Measurements from ENCODE around the gene RFWD3. TPM values are rescaled to one million over a fixed set of nuclear protein-coding genes. Genes with fewer than 3 reads are reported as not detected.
A peak's percentile ranks its signal among the peaks of the same experiment; 100 is the strongest.

Gene RFWD3, protein sequence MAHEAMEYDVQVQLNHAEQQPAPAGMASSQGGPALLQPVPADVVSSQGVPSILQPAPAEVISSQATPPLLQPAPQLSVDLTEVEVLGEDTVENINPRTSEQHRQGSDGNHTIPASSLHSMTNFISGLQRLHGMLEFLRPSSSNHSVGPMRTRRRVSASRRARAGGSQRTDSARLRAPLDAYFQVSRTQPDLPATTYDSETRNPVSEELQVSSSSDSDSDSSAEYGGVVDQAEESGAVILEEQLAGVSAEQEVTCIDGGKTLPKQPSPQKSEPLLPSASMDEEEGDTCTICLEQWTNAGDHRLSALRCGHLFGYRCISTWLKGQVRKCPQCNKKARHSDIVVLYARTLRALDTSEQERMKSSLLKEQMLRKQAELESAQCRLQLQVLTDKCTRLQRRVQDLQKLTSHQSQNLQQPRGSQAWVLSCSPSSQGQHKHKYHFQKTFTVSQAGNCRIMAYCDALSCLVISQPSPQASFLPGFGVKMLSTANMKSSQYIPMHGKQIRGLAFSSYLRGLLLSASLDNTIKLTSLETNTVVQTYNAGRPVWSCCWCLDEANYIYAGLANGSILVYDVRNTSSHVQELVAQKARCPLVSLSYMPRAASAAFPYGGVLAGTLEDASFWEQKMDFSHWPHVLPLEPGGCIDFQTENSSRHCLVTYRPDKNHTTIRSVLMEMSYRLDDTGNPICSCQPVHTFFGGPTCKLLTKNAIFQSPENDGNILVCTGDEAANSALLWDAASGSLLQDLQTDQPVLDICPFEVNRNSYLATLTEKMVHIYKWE
- 10 to 100 TPM in 1 of 10 donors, 1 to 10 TPM in 9; 4.6 to 10.2 (median 6.0) TPM for total RNA-seq
- polyA plus RNA-seq = 1 to 10 TPM; 1.8 to 2.6 TPM
- long read RNA-seq, donor 1, full-length matches to known transcripts = 3 of 6 reads
- long read RNA-seq, donor 1, partial matches to known transcripts = 1 of 6 reads
- long read RNA-seq, donor 1, other reads (novel, unspliced or antisense) = 2 of 6 reads
- long read RNA-seq, donor 2, partial matches to known transcripts = 2 of 4 reads
- long read RNA-seq, donor 2, other reads (novel, unspliced or antisense) = 2 of 4 reads
- long read RNA-seq, donor 3 = 0 reads

DNA sequence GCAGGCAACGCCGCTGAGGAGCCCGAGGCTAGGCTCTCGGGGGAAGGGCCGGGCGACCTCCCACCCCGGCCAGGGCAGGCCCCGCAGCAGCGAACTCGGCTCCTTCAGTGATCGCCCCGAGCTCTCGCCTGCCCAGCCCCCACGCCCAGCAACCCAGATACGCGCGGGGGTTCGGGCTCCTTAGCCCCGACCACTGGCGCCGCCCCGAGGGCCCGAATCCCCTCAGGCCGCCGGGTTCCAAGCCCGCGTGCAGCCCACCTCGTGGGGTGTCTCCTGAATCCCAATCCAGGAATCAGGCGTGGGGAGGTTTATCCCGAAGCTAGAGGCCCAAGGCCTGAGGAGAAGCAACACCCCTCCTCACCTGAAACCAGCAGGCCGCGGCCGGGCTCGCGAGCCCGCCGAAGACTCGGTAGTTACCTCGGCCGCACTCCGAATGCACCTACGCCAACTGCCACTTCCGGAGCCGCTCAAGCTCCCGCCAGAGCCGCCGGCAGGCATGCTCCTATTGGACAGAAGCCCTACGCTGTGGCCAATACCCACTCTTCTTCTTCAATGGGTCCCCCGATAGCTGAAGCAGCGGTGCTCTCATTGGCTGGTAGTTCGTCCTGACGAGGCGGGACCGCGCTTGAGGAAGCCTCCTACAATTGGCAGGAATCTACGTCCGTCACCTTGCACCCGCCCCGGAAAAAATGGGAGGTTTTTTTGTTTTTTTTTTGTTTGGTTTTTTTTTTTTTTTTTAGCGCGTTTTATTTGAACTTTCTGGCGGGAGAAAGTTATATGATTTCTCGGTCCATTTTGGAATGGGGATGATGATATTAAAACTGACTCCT, at the start of gene RFWD3:
Gene RFWD3 (minus strand): TSS at position 453 of the 830 bp plus-strand sequence. CDS start 5,428 bp downstream, outside the sequence.
- WGBS, 2 donors = 0 to 1% methylated on average over 63 of the region's 63 CpGs
- no peaks in the 10 kb centered on the region for H3K27me3 ChIP-seq
- DNase-seq (peak; percentile 91 to 98), ATAC-seq (peak; percentile 99 to 100 (median 100))
- H3K9me3 ChIP-seq = no peaks in the 10 kb centered on the region
- H3K36me3 ChIP-seq = peaks cover 0 to 44% (median 12%) of the 10 kb centered on the region in 9 donors
- H3K4me1 ChIP-seq = peaks cover 0 to 20% (median 12%) of the 10 kb centered on the region in 9 donors
- peak within 1 kb of the TSS in 9 of 10 donors; percentile 10 to 88 (median 75) for H3K27ac ChIP-seq
- TF ChIP-seq, protein P1, sequence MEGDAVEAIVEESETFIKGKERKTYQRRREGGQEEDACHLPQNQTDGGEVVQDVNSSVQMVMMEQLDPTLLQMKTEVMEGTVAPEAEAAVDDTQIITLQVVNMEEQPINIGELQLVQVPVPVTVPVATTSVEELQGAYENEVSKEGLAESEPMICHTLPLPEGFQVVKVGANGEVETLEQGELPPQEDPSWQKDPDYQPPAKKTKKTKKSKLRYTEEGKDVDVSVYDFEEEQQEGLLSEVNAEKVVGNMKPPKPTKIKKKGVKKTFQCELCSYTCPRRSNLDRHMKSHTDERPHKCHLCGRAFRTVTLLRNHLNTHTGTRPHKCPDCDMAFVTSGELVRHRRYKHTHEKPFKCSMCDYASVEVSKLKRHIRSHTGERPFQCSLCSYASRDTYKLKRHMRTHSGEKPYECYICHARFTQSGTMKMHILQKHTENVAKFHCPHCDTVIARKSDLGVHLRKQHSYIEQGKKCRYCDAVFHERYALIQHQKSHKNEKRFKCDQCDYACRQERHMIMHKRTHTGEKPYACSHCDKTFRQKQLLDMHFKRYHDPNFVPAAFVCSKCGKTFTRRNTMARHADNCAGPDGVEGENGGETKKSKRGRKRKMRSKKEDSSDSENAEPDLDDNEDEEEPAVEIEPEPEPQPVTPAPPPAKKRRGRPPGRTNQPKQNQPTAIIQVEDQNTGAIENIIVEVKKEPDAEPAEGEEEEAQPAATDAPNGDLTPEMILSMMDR (IDR thresholded peaks at IDR 0.05) = no peak
- intact Hi-C loops (cut with DNase I) = no loop called here
- H3K4me3 ChIP-seq = peak within 1 kb of the TSS; percentile 73 to 99 (median 85)

DNA sequence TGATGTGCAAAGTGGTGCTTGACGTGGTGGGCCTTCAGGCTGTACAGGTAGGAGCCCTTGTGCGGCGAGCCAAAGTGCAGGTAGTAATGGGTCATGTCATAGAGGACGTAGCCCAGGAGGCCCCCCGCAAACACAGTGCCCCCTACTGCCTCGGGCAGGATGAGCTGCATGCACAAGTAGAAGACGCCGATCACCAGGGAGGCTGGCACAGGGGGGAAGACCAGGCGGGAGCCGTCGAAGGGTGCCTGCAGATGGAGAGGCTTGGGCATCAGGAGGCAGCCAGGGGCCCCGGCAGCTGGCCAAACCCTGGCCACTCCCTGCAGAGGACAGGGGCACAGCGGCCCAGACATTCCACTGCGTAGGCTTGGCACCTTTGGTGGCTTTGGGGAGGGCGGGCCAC, 49.7 kb upstream of the RFWD3 start:
- DNase-seq = no peak
- Histone ChIP-seq H3K4me3 (no peak overlapping the region), H3K9me3 (no peaks in the 10 kb centered on the region), H3K27me3 (peaks cover 0 to 2% (median 0%) of the 10 kb centered on the region in 7 donors), H3K27ac (no peak overlapping the region), H3K36me3 (no peaks in the 10 kb centered on the region), H3K4me1 (no peaks in the 10 kb centered on the region)
- ATAC-seq = no peak
- WGBS, 2 donors = 85 to 86% methylated on average over 15 of the region's 15 CpGs
- intact Hi-C loops (cut with DNase I) = loop anchor here in 1 of 10 donors (5.0 kb wide), 1 partner anchor 141 kb away; no protein-coding TSS in a partner anchor
- TF ChIP-seq, protein P1 (IDR thresholded peaks at IDR 0.05) = no peak

DNA sequence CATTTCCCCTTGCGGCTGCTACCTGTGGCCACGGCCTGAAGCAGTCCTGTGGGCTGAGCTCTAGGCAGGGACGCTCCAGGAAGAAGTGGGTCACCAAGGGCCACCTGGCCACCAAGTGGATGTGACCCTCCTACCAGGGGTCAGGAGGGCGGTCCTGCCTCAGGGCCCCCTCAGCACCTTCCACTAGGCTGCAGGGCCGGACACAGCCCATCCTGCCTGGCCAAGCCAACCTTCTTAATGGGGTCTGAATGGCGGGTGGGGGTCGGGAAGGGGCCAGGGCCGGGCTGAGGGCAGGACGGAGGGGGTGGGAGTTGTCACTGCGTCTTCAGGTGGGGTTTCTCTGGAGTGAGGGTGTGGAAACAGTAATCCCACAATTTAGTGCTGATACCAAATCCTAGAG, 47.2 kb upstream of the RFWD3 start:
- no peak overlapping the region for H3K27ac ChIP-seq
- H3K4me1 ChIP-seq = no peaks in the 10 kb centered on the region
- TF ChIP-seq, protein P1 (IDR thresholded peaks at IDR 0.05) = no peak
- DNase-seq (no peak), ATAC-seq (no peak)
- no peak overlapping the region for H3K4me3 ChIP-seq
- H3K27me3 ChIP-seq = no peaks in the 10 kb centered on the region
- no peaks in the 10 kb centered on the region for H3K36me3 ChIP-seq
- 87 to 90% methylated on average over 10 of the region's 10 CpGs for WGBS, 2 donors
- no peaks in the 10 kb centered on the region for H3K9me3 ChIP-seq
- intact Hi-C loops (cut with DNase I) = loop anchor here in 3 of 10 donors (5.0 kb wide), 1 partner anchor 148 kb away; no protein-coding TSS in a partner anchor

Measured in heart right ventricle (tissue), 16 donors.